ENCODE data around the gene DPP10.

DNA sequence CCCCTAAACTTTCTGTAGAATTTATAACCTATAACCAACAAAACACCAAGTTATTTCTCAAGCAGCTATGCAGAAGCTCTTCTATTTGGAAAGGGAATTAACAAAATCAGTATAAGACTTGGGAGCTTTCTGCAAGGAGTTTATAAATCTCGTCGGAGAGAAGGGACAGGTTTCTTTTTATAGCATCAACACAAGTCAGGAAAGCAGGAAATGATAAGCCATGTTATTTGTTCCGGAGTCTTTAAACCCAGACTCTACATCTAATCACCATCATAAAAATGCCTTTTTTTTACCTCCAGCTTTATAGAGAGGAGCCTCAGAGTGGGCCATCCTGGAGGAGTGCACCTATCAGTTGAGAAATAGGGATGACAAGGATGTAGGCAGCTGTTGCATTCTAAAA, 137.1 kb downstream of the DPP10 start:
- TF ChIP-seq, protein P1, sequence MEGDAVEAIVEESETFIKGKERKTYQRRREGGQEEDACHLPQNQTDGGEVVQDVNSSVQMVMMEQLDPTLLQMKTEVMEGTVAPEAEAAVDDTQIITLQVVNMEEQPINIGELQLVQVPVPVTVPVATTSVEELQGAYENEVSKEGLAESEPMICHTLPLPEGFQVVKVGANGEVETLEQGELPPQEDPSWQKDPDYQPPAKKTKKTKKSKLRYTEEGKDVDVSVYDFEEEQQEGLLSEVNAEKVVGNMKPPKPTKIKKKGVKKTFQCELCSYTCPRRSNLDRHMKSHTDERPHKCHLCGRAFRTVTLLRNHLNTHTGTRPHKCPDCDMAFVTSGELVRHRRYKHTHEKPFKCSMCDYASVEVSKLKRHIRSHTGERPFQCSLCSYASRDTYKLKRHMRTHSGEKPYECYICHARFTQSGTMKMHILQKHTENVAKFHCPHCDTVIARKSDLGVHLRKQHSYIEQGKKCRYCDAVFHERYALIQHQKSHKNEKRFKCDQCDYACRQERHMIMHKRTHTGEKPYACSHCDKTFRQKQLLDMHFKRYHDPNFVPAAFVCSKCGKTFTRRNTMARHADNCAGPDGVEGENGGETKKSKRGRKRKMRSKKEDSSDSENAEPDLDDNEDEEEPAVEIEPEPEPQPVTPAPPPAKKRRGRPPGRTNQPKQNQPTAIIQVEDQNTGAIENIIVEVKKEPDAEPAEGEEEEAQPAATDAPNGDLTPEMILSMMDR (IDR thresholded peaks at IDR 0.05) = no peak
- TF ChIP-seq ZFX (IDR thresholded peaks at IDR 0.05; ENCODE audit: borderline replicate concordance) = no peak

Measured in 22Rv1 (cell line).